GM21717 (cell line): ENCODE measurements around the gene CD24.
"Not testable (repeated sequence)": the region's sequence is repeated elsewhere in the genome, so short reads cannot be mapped to it uniquely, and the experiment has no call there.

ENCODE experiments used
- ATAC-seq: cut with Tn5 transposase; IDR thresholded peaks from one replicate; pipeline ENCODE4 v1.9.1; 2021; ENCODE audit warnings: mild to moderate bottlenecking, moderate library complexity; ENCODE audit not compliant: unreplicated experiment

The CD24 gene

GRCh38 chr6:106974336-106974998 is at the start of gene CD24:
Gene CD24, minus strand, starts transcription at chr6:106974729. Its CDS starts 83 bp downstream, at chr6:106974646.
- ATAC-seq, result no peak

- no peak for ATAC-seq
These were observed 47.1 kb upstream of the CD24 start for GRCh38 chr6:107021446-107022185.

GRCh38 chr6:107020239-107020638 is 45.7 kb upstream of the CD24 start:
- ATAC-seq, result no peak

- ATAC-seq, result not testable (repeated sequence)
These were observed 45.1 kb upstream of the CD24 start for GRCh38 chr6:107019628-107020027.

GRCh38 chr6:107019047-107019446 is 44.5 kb upstream of the CD24 start:
- no peak for ATAC-seq

- ATAC-seq, result no peak
These were observed 35.0 kb upstream of the CD24 start for GRCh38 chr6:107009499-107009898.

- peak; percentile 66 for ATAC-seq
These were observed 23.0 kb upstream of the CD24 start for GRCh38 chr6:106997392-106998158.

- no peak for ATAC-seq
These were observed 21.1 kb upstream of the CD24 start for GRCh38 chr6:106995640-106996039.

GRCh38 chr6:106989737-106990136 is 15.2 kb upstream of the CD24 start:
- ATAC-seq, result not testable (repeated sequence)

- no peak for ATAC-seq
These were observed 14.1 kb upstream of the CD24 start for GRCh38 chr6:106988664-106989063.

GRCh38 chr6:106981926-106982325 is 7.4 kb upstream of the CD24 start:
- ATAC-seq, result no peak

- no peak for ATAC-seq
These were observed 6.4 kb upstream of the CD24 start for GRCh38 chr6:106980926-106981325.

GRCh38 chr6:106979435-106979884 is 4.9 kb upstream of the CD24 start:
- ATAC-seq, result no peak

- no peak for ATAC-seq
These were observed 2.7 kb upstream of the CD24 start for GRCh38 chr6:106977246-106977645.

- no peak for ATAC-seq
These were observed 1.7 kb upstream of the CD24 start for GRCh38 chr6:106976270-106976669.

- no peak for ATAC-seq
These were observed 1.2 kb upstream of the CD24 start for GRCh38 chr6:106975738-106976064.

GRCh38 chr6:106974999-106975737 is 639 bp upstream of the CD24 start:
- no peak for ATAC-seq

- no peak for ATAC-seq
These were observed 643 bp downstream of the CD24 start for GRCh38 chr6:106973836-106974335.

GRCh38 chr6:106973018-106973835 is 1.3 kb downstream of the CD24 start:
- ATAC-seq, result no peak

GRCh38 chr6:106972500-106972899 is 2.0 kb downstream of the CD24 start:
- ATAC-seq, result no peak
